Thyroid gland (tissue), 4 donors: Measurements from ENCODE around the gene ARHGAP15. TPM values are rescaled to one million over a fixed set of nuclear protein-coding genes. Genes with fewer than 3 reads are reported as not detected.

Source experiments
- DNase-seq, 2 donors: peaks; one replicate each; pipeline ENCODE4 v3.0.0-alpha.2; 2019
- H3K27ac ChIP-seq, 3 donors: fragments of 200-600 bp; sonication (generic); 1 replicate in 2 of 3; 2 replicates in 1 of 3; pipeline ENCODE4 v1.5.1; 2016 to 2019; ENCODE audit warnings: mild to moderate bottlenecking in 1 of 3, moderate library complexity in 1 of 3
- H3K27me3 ChIP-seq: fragments of 200-600 bp; sonication (generic); one replicate; pipeline ENCODE4 v1.5.1; 2019
- H3K36me3 ChIP-seq, 2 donors: fragments of 200-600 bp; sonication (generic); one replicate each; pipeline ENCODE4 v1.5.1; 2016 to 2019
- H3K4me1 ChIP-seq, 2 donors: fragments of 200-600 bp; sonication (generic); one replicate each; pipeline ENCODE4 v1.5.1; 2017 to 2019
- H3K4me3 ChIP-seq, 3 donors: fragments of 200-600 bp; sonication (generic); replicated peaks in 1 of 3; 1 replicate in 2 of 3; 2 replicates in 1 of 3; pipeline ENCODE4 v1.5.1; 2016; ENCODE audit warnings: mild to moderate bottlenecking in 1 of 3
- H3K9me3 ChIP-seq: fragments of 200-600 bp; sonication (generic); one replicate; pipeline ENCODE4 v1.5.1; 2017
- CTCF ChIP-seq, 6 experiments: fragments of 200-600 bp in 3 of 6; fragments of 450-650 bp in 3 of 6; sonication (generic) in 3 of 6; IDR thresholded peaks; one replicate each; pipeline ENCODE4 v1.5.1; 2016 to 2019; ENCODE audit warnings: antibody characterized with exemption in 6 of 6, mild to moderate bottlenecking in 2 of 6, inconsistent platforms in 1 of 6, moderate library complexity in 1 of 6
- POLR2A ChIP-seq, 2 donors: fragments of 450-650 bp; IDR thresholded peaks; one replicate each; pipeline ENCODE4 v1.6.1; 2017; ENCODE audit warnings: antibody characterized with exemption in 2 of 2, mild to moderate bottlenecking in 2 of 2, moderate library complexity in 1 of 2
- WGBS, 2 donors: methylation state at CpG; one replicate each; pipeline ENCODE4 v1.1.5; 2017; 5-methylcytosine and 5-hydroxymethylcytosine counted together
- intact Hi-C: fragments of 100-400 bp; cut with DNase I; formaldehyde crosslinking; loops from one replicate; pipeline ENCODE4 v1.15.1; 2023
- total RNA-seq, 4 donors: library from RNA; depleted of rRNA; stranded (reverse); fragments of >200 nt; gene quantifications; one replicate each; pipeline ENCODE4 v1.2.3, GENCODE V29; 2016

ARHGAP15 gene
- total RNA-seq, 4 donors from 2014 or later = 9.8 to 24.4 (median 11.9) TPM

GRCh38 chr2:143357966-143358365 lies 228.7 kb downstream of the ARHGAP15 start:
- no peak for DNase-seq
- Histone ChIP-seq H3K27me3 (no peaks in the 10 kb centered on the region), H3K27ac (no peak overlapping the region), H3K4me3 (no peak overlapping the region), H3K9me3 (no peaks in the 10 kb centered on the region), H3K4me1 (no peaks in the 10 kb centered on the region), H3K36me3 (no peaks in the 10 kb centered on the region)
- TF ChIP-seq POLR2A (IDR thresholded peaks at IDR 0.05) = no peak
- TF ChIP-seq CTCF (IDR thresholded peaks at IDR 0.05) = no peak
- 76 to 94% methylated on average over 2 of the region's 2 CpGs for WGBS, 2 donors
- intact Hi-C loops = no loop called here

- WGBS, 2 donors = 96 to 97% methylated on average over 2 of the region's 2 CpGs
- Histone ChIP-seq H3K4me3 (no peak overlapping the region), H3K27me3 (no peaks in the 10 kb centered on the region), H3K36me3 (no peaks in the 10 kb centered on the region), H3K27ac (no peak overlapping the region), H3K9me3 (no peaks in the 10 kb centered on the region), H3K4me1 (no peaks in the 10 kb centered on the region)
- intact Hi-C loops = no loop called here
- TF ChIP-seq POLR2A (IDR thresholded peaks at IDR 0.05) = no peak
- no peak for TF ChIP-seq CTCF (IDR thresholded peaks at IDR 0.05)
- no peak for DNase-seq
Measured at GRCh38 chr2:143361346-143361745, 232.1 kb downstream of the ARHGAP15 start.

GRCh38 chr2:143371616-143372015 lies 242.4 kb downstream of the ARHGAP15 start:
- no peak for TF ChIP-seq CTCF (IDR thresholded peaks at IDR 0.05)
- no peak for TF ChIP-seq POLR2A (IDR thresholded peaks at IDR 0.05)
- no peak overlapping the region for H3K27ac ChIP-seq
- no peak overlapping the region for H3K4me3 ChIP-seq
- no peaks in the 10 kb centered on the region for H3K27me3 ChIP-seq
- DNase-seq = no peak
- intact Hi-C loops = no loop called here
- H3K9me3 ChIP-seq = no peaks in the 10 kb centered on the region
- H3K4me1 ChIP-seq = no peaks in the 10 kb centered on the region
- no peaks in the 10 kb centered on the region for H3K36me3 ChIP-seq
- WGBS, 2 donors = 79% methylated on average over 2 of the region's 2 CpGs

- TF ChIP-seq POLR2A (IDR thresholded peaks at IDR 0.05) = no peak
- no peak for TF ChIP-seq CTCF (IDR thresholded peaks at IDR 0.05)
- no peak overlapping the region for H3K27ac ChIP-seq
- WGBS, 2 donors = 30 to 41% methylated on average over 3 of the region's 3 CpGs
- H3K9me3 ChIP-seq = no peaks in the 10 kb centered on the region
- no peaks in the 10 kb centered on the region for H3K4me1 ChIP-seq
- no peaks in the 10 kb centered on the region for H3K27me3 ChIP-seq
- H3K4me3 ChIP-seq = no peak overlapping the region
- no peaks in the 10 kb centered on the region for H3K36me3 ChIP-seq
- no peak for DNase-seq
- intact Hi-C loops = no loop called here
Measured at GRCh38 chr2:143375384-143375880, 246.2 kb downstream of the ARHGAP15 start.

GRCh38 chr2:143378996-143379395 lies 249.8 kb downstream of the ARHGAP15 start:
- Histone ChIP-seq H3K27ac (no peak overlapping the region), H3K4me1 (no peaks in the 10 kb centered on the region), H3K36me3 (no peaks in the 10 kb centered on the region), H3K4me3 (no peak overlapping the region), H3K27me3 (no peaks in the 10 kb centered on the region), H3K9me3 (no peaks in the 10 kb centered on the region)
- WGBS, 2 donors = 97 to 99% methylated on average over 2 of the region's 2 CpGs
- DNase-seq = no peak
- intact Hi-C loops = no loop called here
- TF ChIP-seq POLR2A (IDR thresholded peaks at IDR 0.05) = no peak
- TF ChIP-seq CTCF (IDR thresholded peaks at IDR 0.05) = no peak
